ENCODE measurements around the gene HSPA9. TPM values are rescaled to one million over a fixed set of nuclear protein-coding genes. Genes with fewer than 3 reads are reported as not detected.

Gene HSPA9
- 342 and 357 TPM in 2 replicates for total RNA-seq

GRCh38 chr5:138575194-138576015 lies at the start of gene HSPA9:
Gene HSPA9 (minus strand): TSS chr5:138575401. CDS start chr5:138575318, 83 bp downstream.

GRCh38 chr5:138542956-138543729 lies 32.1 kb downstream of the HSPA9 start, which contains the start of gene ETF1:
Gene ETF1 (minus strand): TSS chr5:138543236. CDS start chr5:138542918, 318 bp downstream.

Small RNA genes lying within 50 kb of the gene (small RNA-seq; reads per million reads assigned to genes)
- gene RF00154 = 9.3 reads per million, percentile 90 among the genes with 10 or more reads in this experiment
- gene RF01210 = not detected
- 649 reads per million, percentile 99 among the genes with 10 or more reads in this experiment for gene SNORD63

Other genes starting within 250 kb of the HSPA9 start
- 0.65 and 1.3 TPM in 2 replicates for gene CDC25C, start 243.6 kb downstream of the HSPA9 start, total RNA-seq
- 37.0 and 46.6 TPM in 2 replicates for gene FAM53C, start 237.1 kb downstream of the HSPA9 start, total RNA-seq
- 55.5 and 60.2 TPM in 2 replicates for gene KDM3B, start 222.7 kb downstream of the HSPA9 start, total RNA-seq
- gene REEP2, start 136.3 kb downstream of the HSPA9 start, total RNA-seq = 16.1 and 19.4 TPM in 2 replicates
- 0.97 and 2.4 TPM in 2 replicates for gene EGR1, start 109.9 kb downstream of the HSPA9 start, total RNA-seq
- gene ETF1, start 32.2 kb downstream of the HSPA9 start, total RNA-seq = 110 and 128 TPM in 2 replicates
- 319 and 372 TPM in 2 replicates for gene CTNNA1, start 178.0 kb upstream of the HSPA9 start, total RNA-seq